ENCODE measurements around the gene C4orf33.
"Not testable (repeated sequence)": the region's sequence is repeated elsewhere in the genome, so short reads cannot be mapped to it uniquely, and the experiment has no call there.

The C4orf33 gene, protein sequence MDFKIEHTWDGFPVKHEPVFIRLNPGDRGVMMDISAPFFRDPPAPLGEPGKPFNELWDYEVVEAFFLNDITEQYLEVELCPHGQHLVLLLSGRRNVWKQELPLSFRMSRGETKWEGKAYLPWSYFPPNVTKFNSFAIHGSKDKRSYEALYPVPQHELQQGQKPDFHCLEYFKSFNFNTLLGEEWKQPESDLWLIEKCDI

DNA sequence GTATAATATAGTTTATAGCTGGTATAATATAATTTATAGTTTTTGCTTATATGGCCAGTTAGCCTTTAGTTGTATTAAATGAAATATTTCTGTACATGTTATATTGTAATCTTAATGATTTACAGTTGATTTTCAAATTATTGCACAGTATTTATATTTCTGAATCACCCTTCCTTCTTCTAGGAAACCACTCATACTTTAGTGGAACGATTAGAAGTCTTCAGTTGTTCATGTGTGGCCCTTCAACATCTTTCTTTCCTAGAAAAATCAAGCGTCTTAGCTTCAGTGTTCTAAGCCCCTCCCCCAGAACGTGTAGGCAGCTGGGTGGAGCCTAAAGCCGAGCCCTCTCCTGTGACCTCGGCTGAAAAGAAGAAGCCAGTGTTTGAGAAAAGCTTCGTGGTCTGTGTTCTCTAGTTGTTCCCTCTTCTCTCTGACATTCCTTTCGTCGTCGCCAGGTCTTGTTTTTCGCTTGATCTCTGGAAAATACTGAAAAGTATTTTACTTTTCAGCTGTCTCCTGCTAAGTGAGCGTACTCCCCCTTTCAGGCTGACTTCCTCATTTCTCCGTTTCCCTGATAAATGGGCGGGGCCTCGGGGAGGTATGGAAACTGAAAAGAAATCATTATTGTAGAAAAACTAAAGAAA lies at the start of gene C4orf33:
Gene C4orf33, plus strand, starts transcription at position 342 of the 644 bp plus-strand sequence. CDS start 6,459 bp downstream, outside the sequence.
- peak; percentile 87 for DNase-seq (ENCODE audit: low spot score)

DNA sequence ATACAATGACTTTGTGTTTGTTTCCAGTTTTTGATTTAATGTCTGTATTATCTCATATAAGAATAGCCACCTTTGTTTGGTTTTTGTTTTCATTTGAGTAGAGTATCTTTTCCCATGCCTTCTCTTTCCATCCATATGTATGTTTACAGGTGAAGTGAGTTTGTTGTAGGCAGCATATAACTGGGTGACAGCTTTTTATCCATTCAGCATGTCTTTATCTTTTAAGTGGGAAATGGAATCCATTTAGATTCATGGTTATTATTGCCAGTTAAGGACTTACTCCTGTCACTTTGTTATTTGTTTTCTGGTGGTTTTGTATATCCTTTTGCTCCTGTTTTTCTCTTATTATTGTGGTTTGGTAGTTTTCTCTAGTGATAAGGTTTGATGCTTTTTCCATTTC lies 36.9 kb upstream of the C4orf33 start:
- DNase-seq (ENCODE audit: low spot score) = no peak

DNA sequence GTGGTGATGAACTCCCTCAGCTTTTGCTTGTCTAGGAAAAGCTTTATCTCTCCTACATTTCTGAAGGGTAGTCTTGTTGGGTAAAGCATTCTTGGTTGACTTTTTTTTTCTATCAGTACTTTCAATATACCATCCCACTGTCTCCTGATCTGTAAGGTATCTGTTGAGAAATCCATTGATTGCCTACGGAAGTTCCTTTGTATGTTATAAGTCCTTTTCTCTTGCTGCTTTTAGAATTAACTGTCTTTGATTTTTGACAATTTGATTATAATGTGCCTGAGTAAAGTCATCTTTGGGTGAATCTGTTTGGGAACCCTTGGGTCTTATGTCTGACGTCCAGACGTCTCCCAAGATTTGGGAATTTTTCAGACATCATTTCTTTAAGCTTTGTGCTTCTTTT lies 33.4 kb upstream of the C4orf33 start:
- DNase-seq (ENCODE audit: low spot score) = no peak

DNA sequence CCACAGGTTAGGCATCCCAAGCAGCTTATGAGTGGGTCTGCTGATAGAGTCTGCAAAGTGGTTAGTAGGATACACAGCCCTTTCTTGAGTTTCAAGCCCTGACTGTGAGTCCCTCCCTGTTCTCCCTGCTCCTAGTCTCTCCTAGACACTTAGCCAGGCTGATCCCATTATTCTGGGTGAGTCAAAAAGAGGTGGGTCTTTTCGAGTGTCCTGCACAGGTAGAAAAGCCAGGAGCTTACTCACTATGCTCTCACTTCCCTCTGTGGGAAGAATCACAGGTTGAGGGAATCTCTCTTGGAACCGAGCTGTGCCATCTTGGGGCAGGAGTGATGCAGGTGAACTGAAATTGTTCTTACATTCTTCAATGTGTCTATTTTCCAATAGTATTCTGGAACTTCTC lies 32.3 kb upstream of the C4orf33 start:
- DNase-seq (ENCODE audit: low spot score) = no peak

DNA sequence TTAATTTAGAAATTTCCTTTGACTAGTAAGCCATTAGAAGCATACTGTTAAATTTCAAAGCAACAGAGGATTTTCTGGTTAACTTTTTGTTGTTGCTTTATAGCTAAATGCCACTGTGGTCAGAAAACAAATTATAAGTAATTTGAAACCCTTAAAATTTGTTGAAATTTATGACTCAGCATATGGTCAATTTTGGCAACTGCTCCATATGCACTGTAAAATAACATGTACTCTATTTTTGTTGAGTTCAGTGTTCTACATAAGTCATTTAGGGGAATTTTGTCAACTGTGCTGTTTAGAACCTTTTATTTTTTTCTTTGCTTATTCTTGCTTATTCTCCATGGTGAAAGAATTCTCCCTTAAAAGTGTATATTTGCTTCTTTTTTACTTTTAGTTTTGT lies 31.2 kb upstream of the C4orf33 start:
- no peak for DNase-seq (ENCODE audit: low spot score)

DNA sequence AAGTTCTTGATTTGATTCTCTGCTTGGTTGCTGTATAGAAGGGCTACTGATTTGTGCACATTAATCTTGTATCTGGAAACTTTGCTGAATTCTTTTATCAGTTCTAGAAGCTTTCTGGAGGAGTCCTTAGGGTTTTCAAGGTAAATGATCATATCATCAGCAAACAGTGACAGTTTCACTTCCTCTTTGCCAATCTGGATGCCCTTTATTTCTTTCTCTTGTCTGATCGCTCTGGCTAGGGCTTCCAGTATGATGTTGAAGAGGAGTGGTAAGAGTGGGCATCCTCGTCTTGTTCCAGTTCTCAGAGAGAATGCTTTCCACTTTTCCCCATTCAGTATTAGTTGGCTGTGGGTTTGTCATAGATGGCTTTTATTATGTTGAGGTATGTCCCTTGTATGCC lies 26.4 kb upstream of the C4orf33 start:
- not testable (repeated sequence) for DNase-seq (ENCODE audit: low spot score)

DNA sequence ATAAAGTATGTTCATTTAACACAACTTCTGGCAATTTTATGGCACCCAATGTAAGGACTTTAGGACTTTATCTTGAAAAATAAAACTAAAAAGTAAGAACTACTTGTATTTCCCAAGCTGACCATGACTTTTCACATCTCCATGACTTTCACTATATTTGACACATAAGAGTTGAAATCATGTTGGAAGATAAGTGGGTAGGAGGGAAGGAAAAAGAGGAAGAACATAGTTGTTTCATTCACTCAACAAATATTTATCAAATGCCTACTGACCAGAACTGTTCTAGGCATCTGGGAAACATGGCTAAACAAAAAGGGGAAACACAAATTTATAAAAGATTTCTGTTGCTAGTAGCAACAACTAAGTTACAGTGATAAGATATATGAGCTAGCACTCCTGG lies 18.6 kb upstream of the C4orf33 start:
- no peak for DNase-seq (ENCODE audit: low spot score)

DNA sequence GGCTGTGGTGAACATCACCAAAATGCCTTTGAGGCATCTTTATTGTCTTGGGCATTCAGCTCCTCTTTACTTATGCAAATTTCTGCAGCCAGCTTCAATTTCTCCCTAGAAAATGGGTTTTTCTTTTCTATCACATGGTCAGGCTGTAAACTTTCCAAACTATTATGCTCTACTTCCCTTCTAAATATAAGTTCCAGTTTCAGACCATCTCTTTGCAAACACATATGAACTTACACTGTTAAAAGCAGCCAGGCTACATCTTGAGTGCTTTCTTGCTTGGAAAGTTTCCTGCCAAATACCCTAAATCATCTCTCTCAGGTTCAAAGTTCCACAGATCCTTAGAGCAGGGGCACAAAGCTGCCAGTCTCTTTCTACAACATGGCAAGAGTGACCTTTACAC lies 15.8 kb upstream of the C4orf33 start:
- DNase-seq (ENCODE audit: low spot score) = no peak

DNA sequence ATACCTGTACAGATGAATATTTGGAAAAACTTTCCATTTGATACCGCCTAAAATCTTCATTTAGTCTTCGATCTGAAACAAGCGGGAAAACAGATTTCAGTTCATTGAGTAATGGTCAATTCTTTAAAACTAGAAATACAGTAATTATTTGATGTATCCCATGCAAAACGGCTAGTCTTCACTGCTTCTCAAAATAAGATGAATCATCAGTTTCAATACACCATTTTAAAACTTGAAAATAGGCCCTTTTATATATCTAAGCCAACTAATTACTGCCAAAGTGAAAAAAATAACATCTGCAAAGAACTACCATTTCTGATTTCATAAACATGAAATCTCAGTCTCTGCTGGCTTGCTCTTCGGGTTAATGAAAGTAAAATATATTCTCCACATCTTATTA lies 13.7 kb upstream of the C4orf33 start:
- DNase-seq (ENCODE audit: low spot score) = no peak

DNA sequence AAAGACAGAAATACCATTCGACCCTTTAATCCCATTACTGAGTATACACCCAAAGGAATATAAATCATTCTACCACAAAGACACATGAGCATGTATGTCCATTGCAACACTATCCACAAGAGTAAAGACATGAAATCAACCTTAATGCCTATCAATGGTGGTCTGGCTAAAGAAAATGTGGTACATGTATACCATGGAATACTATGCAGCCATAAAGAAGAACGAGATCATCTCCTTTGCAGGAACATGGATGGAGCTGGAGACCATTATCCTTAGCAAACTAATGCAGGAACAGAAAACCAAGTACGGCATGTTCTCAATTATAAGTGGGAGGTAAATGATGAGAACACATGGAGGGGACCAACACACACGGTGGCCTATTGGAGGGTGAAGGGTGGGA lies 10.5 kb upstream of the C4orf33 start:
- no peak for DNase-seq (ENCODE audit: low spot score)

DNA sequence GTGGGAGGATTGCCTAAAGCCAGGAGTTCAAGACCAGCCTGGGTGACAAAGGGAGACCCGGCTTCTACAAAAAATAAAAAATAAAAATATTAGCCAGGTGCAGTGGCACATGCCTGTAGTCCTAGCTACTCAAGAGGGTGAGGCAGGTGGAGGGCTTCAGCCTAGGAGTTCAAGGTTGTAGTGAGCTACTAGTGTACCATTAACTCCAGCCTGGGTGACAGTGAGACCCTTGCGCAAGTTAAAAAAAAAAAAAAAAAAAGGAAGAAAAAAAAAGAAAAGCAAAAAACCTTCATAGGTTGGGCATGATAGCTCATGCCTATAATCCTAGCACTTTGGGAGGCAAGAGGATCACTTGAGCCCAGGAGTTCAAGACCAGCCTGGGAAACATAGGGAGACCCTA lies 8.4 kb upstream of the C4orf33 start:
- DNase-seq (ENCODE audit: low spot score) = no peak

DNA sequence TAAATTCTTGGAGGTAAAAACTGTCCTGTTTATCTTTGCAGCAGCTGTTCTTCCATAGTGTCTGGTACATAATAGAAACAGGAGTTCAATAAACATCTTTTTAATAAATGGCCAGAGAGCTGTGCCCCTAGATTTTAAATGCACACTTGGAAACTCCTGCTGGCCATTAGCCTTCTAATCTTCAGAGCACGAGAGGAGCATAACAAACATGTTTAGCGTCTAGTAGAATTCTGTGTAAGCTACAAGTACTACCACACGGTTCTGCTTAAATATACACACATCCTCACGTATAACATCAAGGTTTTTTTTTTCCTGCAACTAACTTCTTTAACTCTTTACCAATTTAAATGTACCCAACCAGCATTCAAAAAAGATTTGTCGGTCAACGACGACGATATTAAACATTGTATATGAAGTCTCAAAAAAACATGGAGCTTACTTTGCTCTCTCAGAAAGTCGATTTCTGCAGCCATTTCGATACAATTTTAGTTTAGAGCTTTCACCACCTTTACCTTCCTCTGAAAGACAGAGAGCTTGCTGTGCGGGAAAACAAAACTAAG lies 3.2 kb upstream of the C4orf33 start:
- DNase-seq (ENCODE audit: low spot score) = peak; percentile 31

DNA sequence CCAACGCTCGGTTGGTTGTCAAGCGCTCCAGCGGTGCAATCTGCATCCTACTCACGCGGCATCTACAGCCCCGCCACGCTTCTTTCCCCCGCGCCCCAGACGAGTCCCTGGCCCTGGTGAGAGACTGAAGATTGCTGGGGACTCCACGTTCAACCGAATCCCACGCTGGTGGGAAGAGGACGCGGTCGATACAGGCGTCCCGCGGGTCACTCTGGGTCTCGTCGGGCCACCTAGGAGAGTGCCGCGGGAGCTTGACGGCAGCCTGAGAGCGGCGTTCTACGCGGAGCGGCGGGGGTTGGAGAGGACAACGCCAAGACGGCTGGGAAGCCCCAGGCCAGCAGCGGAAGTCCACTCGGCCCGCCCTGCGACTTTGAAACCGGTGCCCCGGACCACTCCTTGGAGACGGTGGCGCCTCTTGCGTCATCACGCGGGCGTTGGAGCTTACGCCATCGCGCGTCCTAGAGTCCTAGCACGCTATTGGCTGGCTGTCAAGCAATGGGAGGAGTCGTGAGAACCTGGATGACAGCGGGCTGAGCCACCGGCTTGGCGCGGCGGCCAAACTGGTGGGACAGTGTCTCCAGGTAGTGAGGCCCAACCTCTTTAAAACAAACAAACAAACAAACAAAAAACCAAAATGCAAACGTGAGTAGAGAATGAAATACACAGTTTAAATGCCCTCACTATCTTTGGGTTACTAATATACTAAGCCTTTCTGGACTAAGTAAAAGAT lies 2.6 kb upstream of the C4orf33 start, which contains the start of gene SCLT1:
Gene SCLT1, minus strand, starts transcription at position 349 of the 730 bp plus-strand sequence. CDS start 436 bp downstream, outside the sequence.
- DNase-seq (ENCODE audit: low spot score) = peak; percentile 99

DNA sequence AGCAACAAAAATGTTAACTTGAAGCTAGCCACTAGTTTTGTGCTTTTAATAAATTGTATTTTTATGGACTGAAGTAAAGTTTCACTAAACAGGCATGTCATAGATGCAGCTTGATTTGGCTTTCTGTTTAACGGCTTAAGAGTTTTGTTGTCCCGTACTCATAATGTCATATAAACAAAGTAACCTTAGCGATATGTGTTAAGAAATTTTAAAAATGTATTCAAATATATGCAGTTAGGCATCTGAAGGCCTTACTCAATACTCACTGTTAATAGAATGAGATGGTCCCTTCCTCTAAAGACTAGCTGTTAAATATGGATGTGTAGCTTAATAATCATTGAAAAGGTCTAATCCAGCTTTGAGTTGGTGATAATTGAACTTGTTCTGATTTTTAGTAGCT lies 1.6 kb upstream of the C4orf33 start:
- peak; percentile 18 for DNase-seq (ENCODE audit: low spot score)

DNA sequence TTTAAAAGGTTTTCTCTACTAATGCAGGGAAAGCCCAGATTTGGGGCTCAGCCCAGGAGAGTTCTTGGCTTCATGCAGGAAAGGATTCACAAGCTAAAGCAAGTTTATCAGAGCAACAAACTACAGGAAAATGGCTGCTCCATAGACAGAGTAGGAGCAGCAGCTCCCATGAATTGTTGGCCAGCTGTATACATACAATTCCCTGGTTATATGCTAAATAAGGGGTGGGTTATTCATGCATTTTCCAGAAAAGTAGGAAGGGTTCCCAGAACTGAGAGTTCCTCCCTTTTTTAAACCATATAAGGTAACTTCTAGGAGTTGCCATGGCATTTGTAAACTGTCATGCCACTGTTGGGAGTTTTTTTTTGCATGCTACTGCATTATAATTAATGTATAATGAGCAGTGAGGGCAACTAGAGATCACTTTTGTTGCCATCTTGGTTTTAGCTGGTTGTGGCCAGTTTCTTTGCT lies 2.6 kb downstream of the C4orf33 start:
- no peak for DNase-seq (ENCODE audit: low spot score)

DNA sequence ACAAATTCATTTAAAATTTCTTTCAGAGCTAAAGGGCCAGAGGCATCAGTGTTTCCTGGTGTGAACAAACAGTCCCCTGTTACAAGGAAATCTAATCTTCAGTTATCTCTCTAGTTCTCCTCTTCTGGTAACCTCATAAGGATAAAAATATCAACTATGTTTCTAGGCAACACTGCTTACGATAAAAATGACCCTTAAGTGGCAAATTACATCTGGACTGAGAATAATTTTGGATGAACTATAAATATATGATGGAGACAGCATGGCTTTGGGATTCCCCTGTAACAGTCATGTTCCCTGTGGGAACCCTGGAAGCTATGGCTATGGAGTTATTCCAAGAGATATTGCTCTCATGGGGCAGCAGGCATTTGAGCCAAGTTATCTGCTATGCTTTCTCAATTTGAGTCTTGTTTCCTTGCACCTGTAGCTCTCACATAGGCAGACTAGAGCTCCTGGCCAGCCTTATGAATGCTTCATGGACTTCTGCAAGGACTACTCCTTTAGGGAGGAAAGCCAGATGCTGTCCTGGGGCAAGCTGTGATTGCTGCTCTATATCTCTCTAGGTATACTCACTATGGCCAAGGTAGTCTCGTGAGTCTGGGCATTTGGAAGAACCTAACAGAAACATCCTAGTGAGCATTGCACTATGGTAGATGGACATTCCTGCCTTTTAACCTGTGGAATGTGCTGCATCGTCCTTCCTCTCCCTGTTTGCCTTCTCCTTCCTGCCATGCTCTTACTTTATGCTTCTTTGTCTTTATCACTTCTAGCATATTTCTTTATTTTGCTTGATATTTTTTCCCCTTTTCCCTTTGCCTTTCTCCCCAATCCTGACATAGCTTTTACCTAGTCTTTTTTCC lies 14.2 kb downstream of the C4orf33 start:
- no peak for DNase-seq (ENCODE audit: low spot score)

DNA sequence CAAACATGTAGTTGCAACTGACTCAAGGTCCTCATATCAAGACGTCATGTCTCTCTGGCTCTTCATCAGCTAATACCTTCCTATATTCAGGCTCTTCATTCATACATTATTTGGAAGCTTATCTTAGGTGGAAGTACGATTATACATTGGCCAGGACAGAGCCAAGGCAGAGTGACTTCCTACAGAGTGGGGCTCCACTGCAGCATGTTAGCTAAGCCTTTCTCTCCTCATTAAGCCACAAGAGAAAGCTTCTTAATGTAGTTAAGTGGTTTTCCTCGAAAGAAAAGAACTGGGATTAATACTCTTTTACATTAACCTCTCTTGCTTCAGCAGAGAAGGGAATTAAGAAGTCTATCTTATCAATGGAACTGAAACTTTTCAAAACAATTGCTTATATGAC lies 15.0 kb downstream of the C4orf33 start:
- no peak for DNase-seq (ENCODE audit: low spot score)

DNA sequence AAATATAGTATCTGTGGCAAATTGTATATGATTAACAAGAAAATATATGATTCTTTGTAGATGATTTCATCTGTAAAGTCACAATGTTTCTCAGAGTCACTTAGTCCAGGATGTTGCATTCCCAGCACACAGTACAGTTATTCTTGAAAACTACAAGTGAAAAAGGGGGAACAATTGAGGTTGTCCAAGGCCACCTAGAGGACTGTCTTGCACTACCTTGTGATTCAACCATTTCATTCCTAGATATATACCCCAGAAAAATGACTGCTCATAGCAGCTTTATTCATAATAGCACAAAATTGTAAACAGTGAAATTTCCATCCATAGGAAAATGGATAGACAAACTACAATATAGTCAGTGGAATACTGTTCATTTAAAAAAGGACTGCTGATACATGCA lies 16.0 kb downstream of the C4orf33 start:
- DNase-seq (ENCODE audit: low spot score) = no peak

DNA sequence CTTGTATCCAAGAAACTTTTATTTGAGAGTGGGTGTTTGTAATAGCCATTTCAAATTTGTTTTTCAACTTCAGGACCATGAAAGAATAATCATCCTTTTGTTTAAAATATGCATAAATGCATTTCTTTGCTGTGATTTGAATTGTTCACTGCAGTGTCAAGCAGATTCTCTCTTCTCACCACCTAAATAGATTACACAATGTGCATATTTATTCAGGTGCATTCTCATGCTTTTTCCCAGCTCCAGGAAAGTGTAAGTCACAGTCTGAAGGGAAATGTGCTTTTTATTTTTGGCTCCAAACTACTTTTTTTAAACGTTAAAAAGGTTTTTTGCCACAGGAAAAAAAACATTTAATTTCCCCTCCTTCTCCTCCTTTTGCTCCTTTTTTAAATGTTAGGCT lies 17.5 kb downstream of the C4orf33 start:
- no peak for DNase-seq (ENCODE audit: low spot score)

DNA sequence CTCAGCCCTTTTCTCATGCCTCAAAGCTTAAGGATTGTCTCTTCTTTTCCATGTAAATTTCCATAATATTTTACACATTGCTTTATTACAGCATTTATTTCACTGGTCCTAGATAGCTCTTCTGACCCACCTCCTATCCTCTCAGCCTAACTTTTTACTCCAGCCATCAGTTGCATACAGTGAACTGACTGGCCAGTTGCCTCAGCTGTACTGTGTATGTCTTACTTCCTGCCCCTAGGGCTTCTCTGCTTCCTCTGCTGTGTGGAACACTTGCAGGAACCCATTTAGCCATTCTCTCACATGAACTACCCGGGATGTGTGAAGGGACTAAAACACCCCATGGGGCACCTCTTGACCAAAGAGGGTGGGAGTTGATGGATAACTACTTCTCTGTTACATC lies 18.0 kb downstream of the C4orf33 start:
- DNase-seq (ENCODE audit: low spot score) = no peak

DNA sequence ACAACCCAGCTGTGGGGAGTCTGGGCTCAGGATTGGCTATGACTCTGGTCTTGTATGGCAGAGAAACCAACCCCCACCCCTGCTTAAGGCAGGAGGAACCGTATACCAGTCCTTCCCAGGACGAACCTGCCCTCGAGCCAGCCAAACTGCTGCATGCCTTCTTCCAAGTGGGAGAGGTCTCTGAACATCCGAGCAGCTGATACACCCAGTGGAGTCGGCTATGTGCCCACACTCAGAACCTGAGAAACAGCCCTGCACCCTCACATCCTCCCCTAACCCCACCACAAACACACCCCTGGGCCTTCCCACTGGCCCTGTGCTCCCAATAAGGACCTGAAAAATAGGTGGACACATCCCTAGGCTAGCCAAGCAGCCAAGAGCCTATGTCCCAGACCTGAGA lies 21.8 kb downstream of the C4orf33 start:
- DNase-seq (ENCODE audit: low spot score) = no peak

DNA sequence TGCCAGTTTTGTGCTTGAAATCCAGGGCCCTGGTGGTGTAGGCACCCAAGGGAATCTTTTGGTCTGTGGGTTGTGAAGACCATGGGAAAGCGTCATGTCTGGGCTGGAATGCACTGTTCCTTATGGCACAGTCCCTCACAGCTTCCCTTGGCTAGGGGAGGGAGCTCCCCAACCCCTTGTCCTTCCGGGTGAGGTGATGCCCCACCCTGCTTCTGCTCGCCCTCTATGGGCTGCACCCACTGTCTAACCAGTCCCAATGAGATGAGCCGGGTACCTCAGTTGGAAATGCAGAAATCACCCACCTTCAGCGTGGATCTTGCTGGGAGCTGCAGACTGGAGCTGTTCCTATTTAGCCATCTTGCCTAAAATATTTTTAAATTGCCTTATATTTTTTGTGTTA lies 30.7 kb downstream of the C4orf33 start:
- DNase-seq (ENCODE audit: low spot score) = not testable (repeated sequence)
